Ureter (tissue), 1 donor: Measurements from ENCODE around the gene ELOVL7. TPM values are rescaled to one million over a fixed set of nuclear protein-coding genes. Genes with fewer than 3 reads are reported as not detected.
A peak's percentile ranks its signal among the peaks of the same experiment; 100 is the strongest.
"Not testable (repeated sequence)": the region's sequence is repeated elsewhere in the genome, so short reads cannot be mapped to it uniquely, and the experiment has no call there.

Experiments
- DNase-seq: peaks from one replicate; pipeline ENCODE4 v3.0.0-alpha.2; 2020; ENCODE audit warnings: low spot score
- total RNA-seq: library from RNA; stranded (reverse); gene quantifications from one replicate; pipeline ENCODE4 v1.2.4, GENCODE V29; 2023
- donor health status: DM: yes; HTN: yes; CAD: no.

The ELOVL7 gene
- 16.7 TPM for total RNA-seq

- peak; percentile 69 for DNase-seq
Measured at GRCh38 chr5:60843936-60844905, at the start of gene ELOVL7. TSS of gene ELOVL7 (minus strand) at chr5:60844269. CDS start at chr5:60787397, 56,872 bp downstream.

GRCh38 chr5:60893521-60893920, 49.5 kb upstream of the ELOVL7 start:
- no peak for DNase-seq

DNA sequence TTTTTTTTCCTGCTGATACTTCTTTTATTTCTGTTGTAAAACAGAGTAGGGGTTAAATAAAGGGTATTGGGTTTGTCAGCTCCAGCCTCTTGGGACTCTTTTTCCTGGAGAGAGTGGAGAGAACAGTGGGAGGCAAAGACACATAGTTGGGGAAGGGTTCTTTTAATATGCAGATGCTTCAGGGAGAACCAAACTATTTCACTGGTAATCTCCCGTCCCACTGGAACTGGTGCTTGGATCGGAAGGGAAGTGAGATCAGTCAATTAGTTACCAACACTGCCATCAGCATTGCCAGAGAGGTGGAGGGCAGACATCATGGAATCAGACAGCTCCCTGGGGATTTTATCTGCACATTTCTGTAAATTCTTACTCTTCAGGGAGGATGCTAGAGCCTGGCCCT, 47.6 kb upstream of the ELOVL7 start:
- DNase-seq, result no peak

DNA sequence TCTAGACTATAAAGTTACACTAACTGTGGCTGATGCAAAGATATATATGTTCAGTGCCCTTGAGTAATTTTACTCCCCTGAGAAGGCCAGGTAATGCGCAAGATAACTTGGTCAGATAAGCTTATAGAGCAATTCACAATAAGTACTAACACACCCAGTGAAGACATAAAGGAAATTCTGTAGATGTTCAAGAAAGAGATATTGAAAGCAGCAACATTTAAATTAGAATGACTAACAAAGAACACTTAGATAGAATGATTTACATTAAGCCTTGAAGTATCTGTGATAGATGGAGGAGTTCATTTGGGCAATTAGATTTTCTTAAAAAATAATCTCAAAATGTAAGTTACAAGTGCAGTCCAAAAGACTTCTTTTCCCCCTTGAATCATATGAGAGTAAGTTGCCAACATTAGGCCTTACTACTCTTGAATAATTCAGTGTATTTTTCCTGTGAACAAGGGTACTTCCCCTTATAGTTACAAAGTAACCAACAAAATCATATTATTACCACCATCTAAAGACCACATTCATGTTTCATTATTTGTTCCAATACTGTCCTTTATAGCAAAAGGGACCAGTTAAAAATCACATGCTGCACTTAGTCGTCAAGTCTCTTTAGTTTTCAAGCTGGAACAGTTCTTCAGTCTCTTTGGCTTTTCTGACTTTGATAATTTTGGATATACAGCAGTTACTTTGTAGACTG, 44.4 kb upstream of the ELOVL7 start:
- DNase-seq, result no peak

DNA sequence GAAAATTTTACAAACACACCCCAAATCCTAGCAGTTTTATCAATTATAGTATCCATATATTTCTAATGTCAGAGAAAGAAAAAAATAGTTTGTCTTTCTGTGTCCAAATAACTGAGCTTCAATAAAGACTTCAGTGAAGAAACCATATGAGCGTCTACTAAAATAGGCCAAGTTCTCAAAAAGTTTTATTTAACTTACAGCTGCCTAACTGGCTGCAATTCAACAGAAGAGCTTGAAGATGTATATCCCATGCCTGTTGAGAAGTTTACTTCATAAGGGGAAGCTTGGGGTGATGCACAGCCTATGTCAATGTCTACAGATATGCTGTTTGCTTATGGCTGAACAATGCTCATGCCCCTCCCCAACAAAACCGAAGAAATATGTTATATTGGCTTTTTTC, 43.7 kb upstream of the ELOVL7 start:
- DNase-seq, result no peak

DNA sequence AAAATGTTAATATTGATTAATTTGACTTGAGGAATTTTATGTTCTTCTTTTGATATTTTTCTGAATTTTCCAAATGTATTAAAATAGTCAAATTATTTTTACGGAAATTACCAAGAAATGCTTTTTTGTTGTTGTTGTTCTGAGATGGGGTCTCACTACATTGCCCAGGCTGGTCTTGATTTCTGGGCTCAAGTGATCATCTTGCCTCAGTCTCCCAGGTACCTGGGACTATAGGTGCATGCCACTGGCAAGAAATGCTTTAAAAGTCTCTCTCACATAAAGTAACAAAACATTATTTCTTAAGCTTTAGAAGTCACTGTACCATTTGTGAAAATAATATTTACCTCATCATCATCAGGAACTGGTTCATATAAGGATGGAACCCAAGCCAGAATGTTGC, 43.0 kb upstream of the ELOVL7 start:
- DNase-seq, result no peak

DNA sequence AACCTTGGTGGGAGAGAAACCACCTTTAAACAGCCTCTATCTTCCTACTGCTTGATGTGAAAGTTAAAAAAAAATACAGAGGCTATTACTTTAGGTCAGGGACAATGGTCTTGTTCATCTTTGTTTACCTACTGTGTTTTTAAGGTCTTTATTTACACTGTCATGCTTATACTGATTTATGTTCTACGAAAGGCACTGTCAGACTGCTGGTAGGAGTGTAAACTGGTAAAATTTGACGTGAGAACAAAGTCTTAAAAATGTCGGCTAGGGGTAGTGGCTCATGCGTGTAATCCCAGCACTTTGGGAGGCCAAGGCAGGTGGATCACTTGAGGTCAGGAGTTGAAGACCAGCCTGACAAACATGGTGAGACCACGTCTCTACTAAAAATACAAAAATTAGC, 42.1 kb upstream of the ELOVL7 start:
- DNase-seq, result no peak

GRCh38 chr5:60883229-60883628, 39.2 kb upstream of the ELOVL7 start:
- no peak for DNase-seq

DNA sequence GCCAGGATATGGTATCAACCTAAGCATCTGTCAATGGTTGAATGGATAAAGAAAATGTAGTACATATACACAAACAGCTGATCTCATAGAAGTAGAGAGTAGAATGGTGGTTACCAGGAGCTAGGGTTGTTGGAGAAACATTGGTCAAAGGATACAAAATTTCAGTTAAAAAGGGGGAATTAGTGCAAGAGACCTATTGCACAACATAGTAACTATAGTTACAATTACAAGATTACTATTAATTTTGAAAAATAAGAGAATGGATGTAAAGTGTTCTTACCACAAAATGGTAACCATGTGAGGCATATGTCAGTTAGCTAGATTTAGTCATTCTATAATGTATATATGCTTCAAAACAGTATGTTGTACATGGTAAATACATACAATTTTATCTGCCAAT, 28.8 kb upstream of the ELOVL7 start:
- no peak for DNase-seq

- no peak for DNase-seq
Measured at GRCh38 chr5:60870857-60871256, 26.8 kb upstream of the ELOVL7 start.

- not testable (repeated sequence) for DNase-seq
Measured at GRCh38 chr5:60860572-60860971, 16.5 kb upstream of the ELOVL7 start.

- no peak for DNase-seq
Measured at GRCh38 chr5:60856066-60856465, 12.0 kb upstream of the ELOVL7 start.

- no peak for DNase-seq
Measured at GRCh38 chr5:60852940-60853339, 8.9 kb upstream of the ELOVL7 start.

DNA sequence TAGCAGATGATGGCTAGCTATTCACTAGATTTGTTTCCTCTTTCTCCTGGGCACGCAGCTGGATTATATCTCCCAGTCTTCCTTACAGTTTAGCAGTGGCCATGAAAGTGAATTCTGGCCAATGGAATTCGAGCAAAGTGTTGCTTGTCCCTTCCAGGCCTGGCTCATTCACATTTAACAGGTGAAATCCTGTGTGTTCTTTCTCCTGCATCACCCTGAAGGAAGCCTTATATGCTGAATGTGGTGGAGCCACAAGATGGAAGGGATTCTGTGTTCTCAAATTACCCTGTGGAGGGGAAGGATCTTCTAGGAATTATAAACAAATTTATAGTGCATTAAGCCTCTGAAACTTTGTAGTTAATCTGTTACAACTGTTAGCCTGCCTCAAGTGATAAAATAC, 8.2 kb upstream of the ELOVL7 start:
- no peak for DNase-seq

DNA sequence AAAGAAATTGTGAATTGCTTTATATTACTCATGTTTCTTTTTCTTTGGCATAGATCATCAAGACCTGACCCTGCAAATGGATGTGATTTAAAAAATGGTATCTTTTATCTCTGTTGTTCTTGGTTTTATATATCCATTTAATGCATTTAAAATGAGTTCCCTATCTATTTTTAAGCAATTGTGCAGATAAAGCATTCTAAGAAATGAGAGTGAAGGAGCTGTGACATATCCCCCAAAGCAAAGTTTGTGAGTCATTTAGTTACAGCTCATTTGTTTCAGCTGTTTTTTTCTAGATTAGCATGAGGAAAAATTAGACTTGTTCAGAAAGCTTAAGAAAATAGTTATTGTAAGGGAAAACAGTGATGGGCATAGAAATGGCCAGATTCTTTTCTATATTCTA, 7.6 kb upstream of the ELOVL7 start:
- no peak for DNase-seq

DNA sequence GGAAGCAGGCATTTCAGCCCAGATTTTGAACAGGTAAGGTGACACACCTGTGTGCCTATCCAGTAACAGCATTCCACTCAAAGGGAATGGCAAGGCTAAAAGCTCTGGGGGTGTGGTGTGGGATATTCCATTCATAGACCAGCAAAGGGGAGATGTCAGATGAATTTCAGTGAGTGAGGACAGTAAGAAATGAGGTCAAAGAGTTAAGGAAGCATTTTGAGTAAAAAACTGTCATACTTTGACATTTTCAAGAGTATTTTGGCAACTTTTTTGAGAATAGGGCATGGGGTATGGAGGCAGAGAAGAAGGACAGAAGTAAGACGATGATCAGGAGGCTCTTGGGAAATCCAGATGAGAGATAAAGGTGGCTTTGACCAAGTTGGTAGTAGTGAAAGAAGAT, 2.2 kb upstream of the ELOVL7 start:
- no peak for DNase-seq

- DNase-seq, result no peak
Measured at GRCh38 chr5:60843386-60843935, 608 bp downstream of the ELOVL7 start.

- DNase-seq, result no peak
Measured at GRCh38 chr5:60842871-60843385, 1.1 kb downstream of the ELOVL7 start.

DNA sequence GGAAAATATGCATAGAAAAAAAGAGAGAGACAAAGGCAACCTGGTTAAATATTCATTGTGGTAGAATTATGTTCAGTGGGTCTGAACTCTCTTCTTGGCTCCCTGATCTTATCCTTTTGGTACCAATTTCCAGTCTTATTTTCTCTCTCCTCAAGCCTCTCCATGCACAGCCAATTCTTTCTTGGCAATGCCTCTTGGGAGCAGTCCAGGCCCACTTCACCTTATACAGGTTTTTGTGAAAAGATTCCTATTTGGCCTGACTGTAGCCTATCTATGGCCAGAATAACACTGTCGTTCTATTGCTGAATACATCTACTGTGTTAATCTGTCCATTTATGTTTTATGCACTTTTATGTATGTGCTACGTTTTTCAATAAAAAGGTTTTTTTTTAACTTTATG, 2.7 kb downstream of the ELOVL7 start:
- no peak for DNase-seq

- DNase-seq, result no peak
Measured at GRCh38 chr5:60836131-60836530, 7.9 kb downstream of the ELOVL7 start.

DNA sequence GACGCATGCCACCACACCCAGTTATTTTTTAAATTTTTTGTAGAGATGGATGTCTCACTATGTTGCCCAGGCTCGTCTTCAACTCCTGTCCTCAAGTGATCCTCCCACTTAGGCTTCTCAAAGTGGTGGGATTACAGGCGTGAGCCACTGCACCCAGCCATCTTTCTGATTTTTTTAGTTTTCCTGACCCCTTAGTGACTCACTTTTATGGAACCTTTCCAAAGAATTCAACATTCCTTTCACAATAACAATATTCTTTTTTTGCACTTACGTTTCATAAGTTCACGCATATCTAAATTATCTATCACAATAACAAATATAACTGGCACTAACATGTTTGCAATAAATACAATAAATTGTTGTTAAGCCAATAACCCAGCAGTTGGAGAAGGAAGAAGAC, 8.5 kb downstream of the ELOVL7 start:
- no peak for DNase-seq

GRCh38 chr5:60833520-60833919, 10.5 kb downstream of the ELOVL7 start:
- no peak for DNase-seq
